Spinal cord (tissue), 10 donors: Measurements from ENCODE around the gene EVI5. TPM values are rescaled to one million over a fixed set of nuclear protein-coding genes. Genes with fewer than 3 reads are reported as not detected.
A peak's percentile ranks its signal among the peaks of the same experiment; 100 is the strongest.

Source experiments
- DNase-seq, 6 donors: peaks; one replicate each; pipeline versions ENCODE4 v3.0.0 to v3.0.0-alpha.2; 2013 to 2015; ENCODE audit warnings: low spot score in 6 of 6, low read depth in 4 of 6
- H3K27ac ChIP-seq: one replicate; pipeline ENCODE4 v1.5.1; 2013; ENCODE audit warnings: low read depth, low read length, control low read depth
- H3K27me3 ChIP-seq: one replicate; pipeline ENCODE4 v1.6.1; 2013; ENCODE audit warnings: low read length; ENCODE audit not compliant: control insufficient read depth, insufficient read depth
- H3K36me3 ChIP-seq: one replicate; pipeline ENCODE4 v1.6.1; 2013; ENCODE audit warnings: low read length; ENCODE audit not compliant: control insufficient read depth, insufficient read depth
- H3K4me1 ChIP-seq: one replicate; pipeline ENCODE4 v1.6.1; 2013; ENCODE audit warnings: low read length; ENCODE audit not compliant: control insufficient read depth, insufficient read depth
- H3K4me3 ChIP-seq: one replicate; pipeline ENCODE4 v1.5.1; 2013; ENCODE audit warnings: low read depth, low read length, control low read depth
- H3K9me3 ChIP-seq: one replicate; pipeline ENCODE4 v1.6.1; 2013; ENCODE audit warnings: low read length; ENCODE audit not compliant: control insufficient read depth, insufficient read depth
- WGBS: methylation state at CpG from one replicate; pipeline ENCODE4 v1.1.5; 2013; ENCODE audit warnings: missing lambda C conversion rate; ENCODE audit not compliant: insufficient coverage; 5-methylcytosine and 5-hydroxymethylcytosine counted together
- polyA plus RNA-seq, 2 donors: library from polyadenylated mRNA; unstranded; fragments of 120-200 nt; gene quantifications; one replicate each; pipeline ENCODE4 v1.2.1, GENCODE V29; 2013; ENCODE audit not compliant: insufficient read length in 2 of 2
- total RNA-seq, 2 donors: library from RNA; depleted of rRNA in 1 of 2; stranded (reverse); fragments of 120-200 nt in 1 of 2; fragments of >200 nt in 1 of 2; gene quantifications; one replicate each; pipeline versions ENCODE4 v1.2.3 to v1.2.4, GENCODE V29; 2013 to 2014
- donor health status: healthy.

EVI5 gene
- total and polyA plus RNA-seq, 4 donors, result 18.9 to 80.5 (median 41.8) TPM

DNA sequence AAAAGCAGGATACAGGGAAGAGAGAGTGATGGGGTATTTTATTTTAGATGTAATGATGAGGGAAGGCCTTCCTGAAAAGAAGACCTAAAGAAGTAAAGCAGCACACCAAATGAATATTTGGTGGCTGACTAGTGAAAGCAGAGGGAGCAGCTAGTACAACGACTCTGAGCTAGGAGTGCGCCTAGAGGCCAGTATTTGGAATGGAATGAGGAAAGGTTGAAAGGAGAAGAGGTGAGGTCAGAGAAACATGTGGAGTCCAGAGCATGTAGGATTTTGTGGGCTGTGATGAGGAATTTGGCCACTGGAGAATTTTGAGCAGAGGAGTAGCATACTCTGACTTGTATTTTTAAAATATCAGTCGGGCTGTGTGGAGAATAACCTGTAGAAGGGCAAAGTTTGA, 35.1 kb upstream of the EVI5 start:
- Histone ChIP-seq H3K4me3 (no peak overlapping the region), H3K9me3 (no peaks in the 10 kb centered on the region), H3K36me3 (no peaks in the 10 kb centered on the region), H3K4me1 (no peaks in the 10 kb centered on the region), H3K27ac (no peak overlapping the region), H3K27me3 (no peaks in the 10 kb centered on the region)
- no peak for DNase-seq
- WGBS, result 72% methylated on average over 3 of the region's 3 CpGs

DNA sequence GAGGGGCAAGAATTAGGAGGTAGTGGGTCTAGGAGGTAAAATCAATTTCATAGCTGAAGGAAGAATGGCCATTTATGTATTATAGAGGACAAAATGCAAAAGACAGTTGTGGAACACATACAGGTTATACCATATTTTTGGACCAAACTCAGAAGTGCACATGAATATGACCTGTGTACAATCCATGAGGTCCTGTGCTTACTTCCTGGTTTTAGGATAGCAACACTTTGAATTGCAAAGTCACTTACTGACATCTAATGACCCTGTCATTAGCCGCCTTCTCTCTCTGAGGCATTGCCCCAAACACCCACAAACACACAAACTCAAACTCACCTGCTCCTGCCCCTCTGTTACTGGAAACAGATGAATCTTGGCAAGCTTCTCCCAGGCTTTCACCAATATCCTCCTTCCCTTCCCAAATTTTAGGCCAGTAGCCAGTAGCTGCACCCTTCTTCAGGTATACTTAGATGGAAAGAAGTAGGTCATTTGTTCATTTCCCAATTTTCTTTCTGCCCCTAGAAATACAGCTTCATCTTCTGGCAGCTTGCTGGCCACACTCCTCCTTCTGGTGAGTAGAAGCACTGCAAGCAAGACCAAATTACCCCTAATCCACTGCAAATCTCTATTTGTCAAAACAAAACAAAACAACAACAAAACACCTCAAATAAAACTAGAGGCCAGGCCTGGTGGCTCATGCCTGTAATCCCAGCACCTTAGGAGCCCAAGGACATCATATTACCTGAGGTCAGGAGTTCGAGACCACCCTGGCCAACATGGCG, 33.3 kb upstream of the EVI5 start:
- Histone ChIP-seq H3K4me1 (no peaks in the 10 kb centered on the region), H3K36me3 (no peaks in the 10 kb centered on the region), H3K4me3 (no peak overlapping the region), H3K27me3 (no peaks in the 10 kb centered on the region), H3K27ac (no peak overlapping the region), H3K9me3 (no peaks in the 10 kb centered on the region)
- DNase-seq, result no peak
- WGBS, result 97% methylated on average over 3 of the region's 3 CpGs

DNA sequence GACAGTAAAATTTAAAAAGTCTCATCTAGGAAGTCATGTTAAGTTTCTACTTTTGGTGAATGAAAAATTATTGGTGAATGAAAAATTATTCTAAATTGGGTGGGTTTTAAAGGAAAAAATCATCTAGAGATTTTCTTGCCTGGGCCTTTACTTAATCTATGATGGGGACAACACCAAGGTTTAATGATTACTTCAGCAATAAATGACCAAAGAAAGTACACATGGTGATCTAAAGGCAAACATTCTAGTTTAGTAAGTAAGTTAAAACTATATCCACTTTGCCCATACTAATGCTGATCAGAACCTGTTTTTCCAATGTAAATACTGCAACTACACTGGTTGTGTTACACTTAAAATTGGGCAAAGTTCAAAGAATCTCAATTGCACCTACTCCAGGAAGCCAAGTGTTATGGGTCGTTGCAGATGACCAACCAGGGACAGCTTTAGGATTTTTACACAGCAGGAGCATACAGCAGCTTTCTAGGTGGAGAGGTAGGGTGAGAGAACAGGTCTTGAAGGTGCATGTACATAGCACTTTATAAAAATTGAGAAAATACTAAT, 32.3 kb upstream of the EVI5 start:
- Histone ChIP-seq H3K9me3 (no peaks in the 10 kb centered on the region), H3K4me3 (no peak overlapping the region), H3K4me1 (no peaks in the 10 kb centered on the region), H3K27ac (no peak overlapping the region), H3K27me3 (no peaks in the 10 kb centered on the region), H3K36me3 (no peaks in the 10 kb centered on the region)
- DNase-seq, result no peak
- no CpG with 5 or more reads among the region's 1 CpG for WGBS

DNA sequence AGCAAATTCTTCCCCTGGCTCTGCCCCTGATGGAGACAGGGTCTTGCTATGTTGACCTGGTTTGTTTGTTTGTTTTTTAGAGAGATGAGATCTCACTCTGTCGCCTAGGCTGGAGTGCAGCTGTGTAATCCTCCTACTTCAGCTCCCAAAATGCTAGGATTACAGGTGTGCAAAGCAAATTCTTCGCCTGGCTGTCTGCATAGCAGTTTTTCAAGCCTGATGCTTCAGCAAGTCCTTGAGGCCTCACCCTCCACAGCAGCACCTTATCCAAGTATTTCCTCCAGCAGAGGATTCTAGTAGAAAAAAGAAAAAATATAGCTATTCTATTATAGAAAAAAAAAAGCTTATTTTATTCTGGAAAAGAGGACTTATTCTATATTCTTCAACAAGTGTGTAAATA, 31.8 kb upstream of the EVI5 start:
- 81% methylated on average over 2 of the region's 2 CpGs for WGBS
- no peak for DNase-seq
- no peak overlapping the region for H3K4me3 ChIP-seq
- H3K27ac ChIP-seq, result no peak overlapping the region
- H3K4me1 ChIP-seq, result no peaks in the 10 kb centered on the region
- no peaks in the 10 kb centered on the region for H3K36me3 ChIP-seq
- H3K27me3 ChIP-seq, result no peaks in the 10 kb centered on the region
- no peaks in the 10 kb centered on the region for H3K9me3 ChIP-seq

DNA sequence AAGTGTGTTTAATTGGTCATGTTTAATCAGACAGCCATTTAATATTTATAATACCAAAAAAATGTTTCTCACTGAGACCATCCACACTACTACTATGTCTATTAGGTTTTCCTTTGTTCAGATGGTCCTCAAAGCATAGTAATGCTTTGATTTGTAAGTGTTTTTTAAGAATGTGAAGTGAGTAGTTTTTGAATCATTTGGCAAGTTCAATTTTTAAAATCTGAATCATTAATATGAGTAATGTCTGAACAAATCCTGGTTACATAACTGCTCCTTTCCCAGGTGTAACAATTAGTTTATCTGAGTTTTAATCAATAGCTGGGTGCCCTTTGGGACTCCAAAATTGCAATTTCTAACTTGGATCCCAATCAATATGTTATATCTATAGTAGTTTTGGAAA, 23.5 kb upstream of the EVI5 start:
- no peak for DNase-seq
- Histone ChIP-seq H3K27me3 (no peaks in the 10 kb centered on the region), H3K4me3 (no peak overlapping the region), H3K9me3 (no peaks in the 10 kb centered on the region), H3K36me3 (no peaks in the 10 kb centered on the region), H3K27ac (no peak overlapping the region), H3K4me1 (no peaks in the 10 kb centered on the region)

DNA sequence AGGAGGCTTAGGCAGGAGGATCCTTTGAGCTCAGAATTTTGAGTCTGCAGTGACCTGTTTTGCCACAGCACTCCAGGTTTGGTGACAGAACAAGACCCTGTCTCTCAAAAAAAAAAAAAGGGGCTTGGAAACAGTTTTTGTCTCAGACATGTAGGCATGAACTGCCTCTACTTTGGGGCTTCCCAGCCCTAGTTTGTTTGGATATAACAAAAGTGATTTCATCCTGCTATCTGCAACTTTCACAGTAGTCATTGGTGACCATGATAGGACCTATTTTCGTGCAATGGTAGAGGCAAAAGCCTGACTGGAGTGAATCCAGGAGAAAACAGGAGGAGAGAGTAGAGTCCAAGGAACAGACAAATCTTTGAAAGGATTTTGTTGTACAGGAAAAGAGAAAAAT, 20.3 kb upstream of the EVI5 start:
- DNase-seq, result no peak
- Histone ChIP-seq H3K27ac (peak overlapping the region; percentile 72), H3K9me3 (no peaks in the 10 kb centered on the region), H3K4me3 (no peak overlapping the region), H3K4me1 (no peaks in the 10 kb centered on the region), H3K36me3 (no peaks in the 10 kb centered on the region), H3K27me3 (no peaks in the 10 kb centered on the region)
- WGBS, result 78% methylated on average over 1 of the region's 1 CpG

DNA sequence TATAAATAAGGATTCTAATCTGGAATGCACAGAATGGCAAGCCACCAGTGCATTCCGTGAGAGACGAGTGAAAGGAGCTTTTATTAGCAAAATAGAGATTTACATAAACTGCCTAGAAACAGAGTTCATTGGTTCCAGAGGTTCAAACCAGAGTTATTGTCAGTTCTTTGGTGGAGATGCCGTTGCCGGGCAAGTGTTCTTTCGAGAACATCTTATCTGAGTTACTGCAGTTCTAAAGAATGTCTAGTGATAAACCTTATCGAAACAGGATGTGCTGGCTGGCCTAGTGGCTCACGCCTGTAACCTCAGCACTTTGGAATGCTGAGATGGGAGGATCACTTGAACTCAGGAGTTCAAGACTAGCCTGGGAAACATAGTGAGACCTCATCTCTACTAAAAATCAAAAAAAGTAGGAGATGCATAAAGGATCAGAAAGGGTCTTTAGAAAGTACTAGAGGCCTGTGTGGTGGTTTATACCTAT, 19.9 kb upstream of the EVI5 start:
- DNase-seq, result peak in 4 of 6 donors; percentile 4 to 57 (median 23)
- H3K4me3 ChIP-seq, result no peak overlapping the region
- no peaks in the 10 kb centered on the region for H3K9me3 ChIP-seq
- WGBS, result 53% methylated on average over 4 of the region's 7 CpGs
- H3K27me3 ChIP-seq, result no peaks in the 10 kb centered on the region
- H3K27ac ChIP-seq, result peak overlapping the region; percentile 73
- no peaks in the 10 kb centered on the region for H3K4me1 ChIP-seq
- H3K36me3 ChIP-seq, result no peaks in the 10 kb centered on the region

DNA sequence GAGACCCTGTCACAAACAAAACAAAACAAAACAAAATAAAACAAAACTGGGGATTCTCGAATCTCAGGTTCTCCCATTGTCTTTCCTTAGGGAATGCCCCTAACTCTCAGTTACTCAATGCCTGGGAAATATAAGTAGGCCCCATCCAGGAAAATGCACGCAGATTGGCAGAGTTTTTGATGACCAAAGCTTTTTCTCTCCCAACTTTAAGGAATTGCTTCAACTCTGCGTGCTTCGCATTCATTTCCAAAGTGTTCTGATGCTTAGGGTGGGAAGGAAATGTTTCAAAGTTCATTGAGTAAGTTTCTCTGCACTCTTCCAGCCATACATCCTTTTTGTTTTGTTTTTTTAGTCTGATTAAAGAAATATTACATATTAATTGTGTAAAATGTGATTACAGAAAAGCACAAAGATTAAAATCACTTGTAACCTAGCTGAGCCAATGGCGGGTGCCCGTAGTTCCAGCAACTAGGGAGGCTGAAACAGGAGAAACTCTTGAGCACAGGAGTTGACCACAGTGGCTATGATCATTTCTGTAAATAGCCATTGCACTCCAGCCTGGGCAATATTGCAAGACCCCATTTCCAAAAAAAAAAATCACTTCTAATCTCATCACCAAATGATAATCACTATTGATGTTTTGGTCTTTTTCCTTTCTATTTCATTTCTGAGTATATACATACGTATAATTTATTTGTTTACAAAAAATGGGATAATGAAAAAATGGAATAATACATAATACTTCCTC, 18.4 kb upstream of the EVI5 start:
- Histone ChIP-seq H3K27ac (no peak overlapping the region), H3K9me3 (no peaks in the 10 kb centered on the region), H3K4me3 (no peak overlapping the region), H3K36me3 (no peaks in the 10 kb centered on the region), H3K27me3 (no peaks in the 10 kb centered on the region), H3K4me1 (no peaks in the 10 kb centered on the region)
- 94% methylated on average over 3 of the region's 7 CpGs for WGBS
- no peak for DNase-seq

DNA sequence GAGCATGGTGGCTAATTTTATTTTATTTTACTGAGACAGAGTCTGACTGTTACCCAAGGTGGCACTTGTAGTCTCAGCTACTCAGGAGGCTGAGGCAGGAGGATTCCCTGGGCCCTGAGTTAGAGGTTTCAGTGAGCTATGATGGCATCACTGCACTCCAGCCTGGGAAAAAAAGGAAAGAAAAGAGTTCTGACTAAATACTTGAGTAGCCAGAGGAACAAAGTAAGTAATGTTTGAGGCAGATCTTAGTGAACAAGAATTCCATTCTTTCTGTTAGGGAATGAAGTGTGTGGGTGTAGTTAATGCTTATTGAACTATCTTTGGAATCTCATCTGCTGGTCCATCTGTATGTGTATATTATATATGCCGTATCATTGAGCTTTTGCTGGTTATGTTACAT, 13.1 kb upstream of the EVI5 start:
- H3K36me3 ChIP-seq, result no peaks in the 10 kb centered on the region
- peak in 1 of 6 donors; percentile 29 for DNase-seq
- WGBS, result no CpG with 5 or more reads among the region's 1 CpG

More for the DNA sequence above, 13.1 kb upstream of the EVI5 start:
- Histone ChIP-seq H3K27me3 (no peaks in the 10 kb centered on the region), H3K4me1 (no peaks in the 10 kb centered on the region), H3K9me3 (peaks cover 1% of the 10 kb centered on the region), H3K4me3 (no peak overlapping the region), H3K27ac (peak overlapping the region; percentile 65)
